BJ (cell line): ENCODE results near the gene JAKMIP1. TPM values are rescaled to one million over a fixed set of nuclear protein-coding genes. Genes with fewer than 3 reads are reported as not detected.

Source experiments
- CTCF ChIA-PET: fragments of 350-600 bp; formaldehyde crosslinking; extraction: SDS; loops from one replicate; lab custom pipeline; 2021; ENCODE audit warnings: antibody characterized with exemption, inconsistent platforms; lab: Yijun Ruan, JAX
- POLR2A ChIA-PET: fragments of 300-600 bp; sonication (Branson Sonifier 250); formaldehyde crosslinking; extraction: SDS; loops from one replicate; lab custom pipeline; 2021; ENCODE audit warnings: antibody characterized with exemption; lab: Charles Lee
- DNase-seq: peaks from one replicate; pipeline ENCODE4 v3.0.0-alpha.2; 2011; ENCODE audit warnings: low read depth
- H3K27me3 ChIP-seq: 2 replicates; pipeline ENCODE4 v1.6.0; 2011; ENCODE audit warnings: low read length; ENCODE audit not compliant: control insufficient read depth, insufficient read depth
- H3K36me3 ChIP-seq: 2 replicates; pipeline ENCODE4 v1.5.1; 2011; ENCODE audit warnings: low read length; ENCODE audit not compliant: control insufficient read depth, insufficient read depth
- H3K4me3 ChIP-seq: 2 replicates; pipeline ENCODE4 v1.5.1; 2011; ENCODE audit warnings: low read depth, mild to moderate bottlenecking, control low read depth, low read length
- CTCF ChIP-seq: IDR thresholded peaks from 2 replicates; pipeline ENCODE4 v1.5.1; 2011; ENCODE audit warnings: low read depth, mild to moderate bottlenecking, control low read depth, inconsistent platforms, low read length, moderate library complexity; ENCODE audit not compliant: insufficient read depth
- polyA plus RNA-seq: library from polyadenylated mRNA; depleted of rRNA; stranded (reverse); fragments of >200 nt; gene quantifications from 2 replicates; pipeline ENCODE4 v1.2.3, GENCODE V29; 2011

Gene JAKMIP1
- polyA plus RNA-seq, 1 experiment: not detected

- H3K27me3 ChIP-seq: no peaks in the 10 kb centered on the region
- no peak for DNase-seq
- CTCF ChIA-PET: no interaction called here
- no peak overlapping the region for H3K4me3 ChIP-seq
- POLR2A ChIA-PET: no interaction called here
- no peak for TF ChIP-seq CTCF
- no peaks in the 10 kb centered on the region for H3K36me3 ChIP-seq
These were observed 24.9 kb downstream of the JAKMIP1 start for GRCh38 chr4:6175426-6175825.

GRCh38 chr4:6172927-6173200 is 27.5 kb downstream of the JAKMIP1 start:
- H3K36me3 ChIP-seq: no peaks in the 10 kb centered on the region
- no peak for DNase-seq
- ChIA-PET POLR2A (no interaction called here), CTCF (no interaction called here)
- no peak for TF ChIP-seq CTCF
- H3K27me3 ChIP-seq: no peaks in the 10 kb centered on the region
- no peak overlapping the region for H3K4me3 ChIP-seq

GRCh38 chr4:6172093-6172926 is 28.0 kb downstream of the JAKMIP1 start:
- TF ChIP-seq CTCF: no peak
- H3K4me3 ChIP-seq: no peak overlapping the region
- ChIA-PET CTCF (no interaction called here), POLR2A (no interaction called here)
- no peak for DNase-seq
- H3K27me3 ChIP-seq: no peaks in the 10 kb centered on the region
- H3K36me3 ChIP-seq: no peaks in the 10 kb centered on the region

- H3K4me3 ChIP-seq: no peak overlapping the region
- H3K27me3 ChIP-seq: no peaks in the 10 kb centered on the region
- ChIA-PET CTCF (interaction anchor here (0.7 kb wide), 1 partner anchor 101 kb away, joined by 4 read pairs; the partner anchor contains the start of gene WFS1), POLR2A (no interaction called here)
- H3K36me3 ChIP-seq: no peaks in the 10 kb centered on the region
- TF ChIP-seq CTCF: no peak
- no peak for DNase-seq
These were observed 31.1 kb downstream of the JAKMIP1 start for GRCh38 chr4:6169239-6169638.

GRCh38 chr4:6165766-6166165 is 34.6 kb downstream of the JAKMIP1 start:
- Histone ChIP-seq H3K36me3 (no peaks in the 10 kb centered on the region), H3K4me3 (no peak overlapping the region), H3K27me3 (no peaks in the 10 kb centered on the region)
- TF ChIP-seq CTCF: no peak
- no peak for DNase-seq
- ChIA-PET POLR2A (no interaction called here), CTCF (no interaction called here)
